GM12878 (cell line): ENCODE data around the gene SSPN. TPM values are rescaled to one million over a fixed set of nuclear protein-coding genes. Genes with fewer than 3 reads are reported as not detected.
A peak's percentile ranks its signal among the peaks of the same experiment; 100 is the strongest.

Experiments
- ATAC-seq: fragments of 200-7000 bp; cut with Tn5 transposase; 3 replicates; pipeline ENCODE4 v1.9.1; 2020; ENCODE audit warnings: mild to moderate bottlenecking, moderate library complexity
- BruUV-seq: library from RNA; stranded (reverse); fragments of 400-500 nt; replicated peaks from 2 replicates; lab custom pipeline; 2021; lab: Mats Ljungman, UMichigan
- CTCF ChIA-PET: fragments of 300-600 bp; sonication (Branson Sonifier 250); formaldehyde crosslinking; extraction: SDS; loops from one replicate; lab custom pipeline; 2021; ENCODE audit warnings: inconsistent platforms; lab: Yijun Ruan, JAX
- POLR2A ChIA-PET: fragments of 350-600 bp; formaldehyde crosslinking; extraction: SDS; loops from one replicate; lab custom pipeline; 2021; ENCODE audit warnings: inconsistent platforms; lab: Charles Lee
- RAD21 ChIA-PET: fragments of 300-600 bp; sonication (Branson Sonifier 250); formaldehyde crosslinking; loops from one replicate; lab custom pipeline; 2023; ENCODE audit warnings: antibody characterized with exemption; ENCODE audit not compliant: unreplicated experiment; lab: Charles Lee
- SMC1A ChIA-PET: fragments of 300-600 bp; sonication (Branson Sonifier 250); formaldehyde crosslinking; loops from one replicate; lab custom pipeline; 2023; ENCODE audit not compliant: unreplicated experiment, uncharacterized antibody; lab: Charles Lee
- DNase-seq: peaks from one replicate; pipeline ENCODE4 v3.0.0-alpha.2; 2011; ENCODE audit warnings: low read depth, low spot score
- FAIRE-seq: peaks from 3 replicates; lab custom pipeline; 2011; peaks lifted over from hg19 to GRCh38; lab: Jason Lieb, UNC
- H2AFZ ChIP-seq: 2 replicates; pipeline ENCODE4 v1.6.0; 2011; ENCODE audit warnings: low read depth, low read length, control low read depth; ENCODE audit not compliant: control insufficient read depth
- H3K27ac ChIP-seq: 2 replicates; pipeline ENCODE4 v1.5.1; 2011; ENCODE audit warnings: control low read depth; ENCODE audit not compliant: control insufficient read depth, insufficient read depth
- H3K27me3 ChIP-seq, 2 experiments: replicated peaks in 1 of 2; 2 replicates each; pipeline versions ENCODE4 v1.6.0 to v1.6.1; 2011; ENCODE audit warnings: low read length in 1 of 2; ENCODE audit not compliant: control insufficient read depth in 2 of 2, insufficient read depth in 2 of 2
- H3K36me3 ChIP-seq, 2 experiments: 2 replicates each; pipeline ENCODE4 v1.5.1; 2011; ENCODE audit warnings: low read length in 1 of 2; ENCODE audit not compliant: control insufficient read depth in 2 of 2, insufficient read depth in 2 of 2
- H3K4me1 ChIP-seq: 2 replicates; pipeline ENCODE4 v1.6.1; 2011; ENCODE audit warnings: mild to moderate bottlenecking, low read length, moderate library complexity, mixed read lengths; ENCODE audit not compliant: control insufficient read depth, insufficient read depth
- H3K4me2 ChIP-seq: 2 replicates; pipeline ENCODE4 v1.6.0; 2011; ENCODE audit warnings: control low read depth; ENCODE audit not compliant: control insufficient read depth, insufficient read depth
- H3K4me3 ChIP-seq: fragments of 200-600 bp; sonication (generic); 2 replicates; pipeline ENCODE4 v1.5.1; 2016
- H3K79me2 ChIP-seq: 2 replicates; pipeline ENCODE4 v1.6.0; 2011; ENCODE audit warnings: low read length; ENCODE audit not compliant: control insufficient read depth, insufficient read depth
- H3K9ac ChIP-seq: 2 replicates; pipeline ENCODE4 v1.8.0; 2011; ENCODE audit warnings: low read length, control low read depth, mixed read lengths; ENCODE audit not compliant: control insufficient read depth, insufficient read depth
- H3K9me3 ChIP-seq: replicated peaks from 3 replicates; pipeline ENCODE4 v1.5.1; 2011; ENCODE audit warnings: mild to moderate bottlenecking, low read length; ENCODE audit not compliant: control insufficient read depth, insufficient read depth
- H4K20me1 ChIP-seq: 2 replicates; pipeline ENCODE4 v1.6.0; 2011; ENCODE audit not compliant: control insufficient read depth, insufficient read depth
- GABPA ChIP-seq: IDR thresholded peaks from 2 replicates; pipeline ENCODE4 v1.6.1; 2014; ENCODE audit warnings: antibody characterized with exemption, low read depth, mild to moderate bottlenecking, inconsistent platforms
- YBX1 ChIP-seq: fragments of 450-650 bp; IDR thresholded peaks from 2 replicates; pipeline ENCODE4 v1.6.1; 2016; ENCODE audit warnings: antibody characterized with exemption
- ZBED1 ChIP-seq: IDR thresholded peaks from 2 replicates; pipeline ENCODE4 v1.6.1; 2016; ENCODE audit warnings: borderline replicate concordance
- ZNF217 ChIP-seq: fragments of 450-650 bp; IDR thresholded peaks from 2 replicates; pipeline ENCODE4 v1.6.1; 2017; ENCODE audit warnings: antibody characterized with exemption, mild to moderate bottlenecking
- ZNF687 ChIP-seq: fragments of 450-650 bp; IDR thresholded peaks from 2 replicates; pipeline ENCODE4 v1.6.1; 2017; ENCODE audit warnings: mild to moderate bottlenecking, moderate library complexity
- WGBS: methylation state at CpG from one replicate; pipeline ENCODE4 v1.1.6; 2016; ENCODE audit warnings: low lambda C conversion rate; ENCODE audit not compliant: insufficient replicate concordance, insufficient coverage; ENCODE audit errors: missing lambda C conversion rate; 5-methylcytosine and 5-hydroxymethylcytosine counted together
- in situ Hi-C: fragments of 300-500 bp; cut with MboI; formaldehyde crosslinking; loops from 9 replicates; pipeline ENCODE4 v1.14.3; 2018; ENCODE audit warnings: mixed read lengths
- intact Hi-C: fragments of 100-400 bp; cut with micrococcal nuclease; formaldehyde crosslinking; loops from one replicate; pipeline ENCODE4 v1.14.2; 2022; ENCODE audit not compliant: unreplicated experiment
- polyA plus RNA-seq, 11 experiments: library from polyadenylated mRNA; depleted of rRNA in 4 of 11; unstranded in 6 of 11; stranded (reverse) in 5 of 11; fragments of >200 nt; fragmentation: Nextera tagmentation in 4 of 11; fragmentation: Illumina TruSeq in 1 of 11; extraction: Ambion mirVana in 4 of 11; extraction: Trizol in 1 of 11; gene quantifications; 1 replicate in 1 of 11; 2 replicates in 10 of 11; pipeline versions ENCODE4 v1.2.1 to v1.2.3, GENCODE V29; 2011 to 2016; ENCODE audit warnings: inconsistent platforms in 2 of 11, missing spikeins in 2 of 11, low read depth in 1 of 11
- total RNA-seq, 4 experiments: library from RNA; depleted of rRNA in 3 of 4; stranded (reverse); fragments of >200 nt in 3 of 4; fragmentation: Illumina TruSeq in 1 of 4; extraction: Trizol in 1 of 4; gene quantifications; 2 replicates each; pipeline versions ENCODE4 v1.2.1 to v1.2.3, GENCODE V29; 2013 to 2021

SSPN gene
- total and polyA plus RNA-seq, 10 of the 15 experiments (the other 5 are each of a cell fraction or from before 2014, with no cell fraction given) = 0.04 to 0.41 (median 0.28) TPM; not detected in 5

DNA sequence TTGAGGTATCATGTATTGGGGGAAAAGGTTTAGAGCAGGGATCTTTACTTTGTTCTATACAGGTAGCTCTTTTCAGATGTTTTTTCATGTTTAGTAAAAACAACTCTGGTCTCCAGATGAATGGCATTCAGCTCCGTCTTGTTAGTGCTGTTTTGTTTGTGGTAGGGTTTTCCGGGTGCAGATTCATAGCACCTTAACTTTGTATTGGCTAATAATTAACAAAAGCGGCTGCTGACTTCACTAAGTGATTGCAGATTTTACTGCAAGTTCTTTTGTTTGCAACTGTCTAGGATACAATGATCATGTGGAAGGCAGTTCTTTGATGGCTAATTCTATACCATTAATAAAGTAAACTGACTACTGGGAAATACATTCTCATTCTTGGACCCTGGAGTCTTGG is 38.4 kb upstream of the SSPN start:
- no peaks in the 10 kb centered on the region for H3K36me3 ChIP-seq
- no TSS peak for BruUV-seq
- 10% methylated on average over 3 of the region's 3 CpGs for WGBS
- H3K4me3 ChIP-seq = peak overlapping the region; percentile 49; the same call in 1 of the 2 replicates
- H3K4me2 ChIP-seq = peak overlapping the region; percentile 88
- peak overlapping the region; percentile 76 for H2AFZ ChIP-seq
- H3K79me2 ChIP-seq = no peaks in the 10 kb centered on the region
- ChIA-PET CTCF (interaction anchor here (0.5 to 7.2 kb wide), 12 partner anchors 17 to 1733 kb away, joined by 3 to 74 read pairs (median 6); partner anchors contain the start of gene BHLHE41), POLR2A (interaction anchor here (0.8 to 2.6 kb wide), 12 partner anchors 8 to 571 kb away, joined by 3 to 23 read pairs (median 5); no protein-coding TSS in a partner anchor), SMC1A (interaction anchor here (0.5 to 8.1 kb wide), 33 partner anchors 9 to 1005 kb away, joined by 3 to 93 read pairs (median 5); partner anchors contain the start of genes BHLHE41 and SSPN), RAD21 (interaction anchor here (0.6 to 5.5 kb wide), 20 partner anchors 10 to 571 kb away, joined by 3 to 76 read pairs (median 7); partner anchors contain the start of gene BHLHE41)
- intact Hi-C loops (loop anchor here (2.0 kb wide), 1 partner anchor 114 kb away; no protein-coding TSS in a partner anchor), in situ Hi-C loops (no loop called here)
- peak; percentile 25 for ATAC-seq
- H3K4me1 ChIP-seq = peaks cover 38% of the 10 kb centered on the region
- no peaks in the 10 kb centered on the region for H4K20me1 ChIP-seq
- H3K27me3 ChIP-seq = no peaks in the 10 kb centered on the region
- FAIRE-seq = no peak
- no peak for DNase-seq
- TF ChIP-seq GABPA = no peak
- no peak for TF ChIP-seq ZNF217
- no peak for TF ChIP-seq ZBED1
- no peak for TF ChIP-seq YBX1
- peak; percentile 65; the same call in 1 of the 2 replicates for TF ChIP-seq ZNF687
- H3K9ac ChIP-seq = peak overlapping the region; percentile 60
- H3K27ac ChIP-seq = peak overlapping the region; percentile 94
- H3K9me3 ChIP-seq = no peaks in the 10 kb centered on the region; the same call in 2 of the 3 replicates
